ENCODE measurements around the gene FOXP1.
A peak's percentile ranks its signal among the peaks of the same experiment; 100 is the strongest.

Gene FOXP1

DNA sequence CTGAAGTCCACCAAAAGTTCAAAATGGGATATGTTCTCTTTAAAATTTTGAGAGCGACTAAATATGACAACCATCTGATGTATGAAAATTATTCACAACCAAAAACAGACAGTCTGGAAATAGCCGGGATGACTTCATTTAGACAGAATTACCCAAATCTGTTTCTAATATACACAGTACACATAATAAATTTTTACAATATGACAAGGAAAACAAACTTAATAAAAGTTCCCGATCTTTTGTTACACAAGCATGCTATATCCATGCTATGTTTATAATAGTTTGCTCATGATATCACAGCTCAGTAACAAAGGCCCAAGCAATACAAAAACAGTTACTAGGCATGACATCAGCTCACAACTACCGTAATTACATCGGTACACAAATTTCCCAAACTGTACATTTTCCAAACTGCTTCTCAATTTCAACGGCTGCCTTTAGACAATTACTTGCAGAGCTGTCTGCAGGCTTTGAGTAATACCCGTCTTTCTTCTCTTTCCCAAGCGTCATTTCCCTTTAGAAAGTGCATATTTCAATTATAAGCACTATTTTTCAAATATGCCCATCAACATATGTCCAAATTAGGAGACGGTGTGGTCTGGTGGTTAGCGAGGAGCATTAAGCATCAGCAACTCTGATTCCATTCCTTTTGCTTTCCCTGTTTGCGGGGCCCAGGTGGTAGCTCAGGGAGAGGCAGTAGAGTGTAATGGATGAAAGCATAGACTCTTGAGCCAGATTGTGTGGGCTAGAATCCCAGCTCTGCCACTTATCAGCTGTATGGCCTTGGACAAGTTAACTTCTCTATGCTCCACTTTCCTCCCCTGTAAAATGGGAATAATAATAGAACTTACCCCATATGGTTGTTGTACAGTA, 481.2 kb downstream of the FOXP1 start:
- peak; percentile 97 for DNase-seq (ENCODE audit: low read depth)

- peak; percentile 68 for DNase-seq (ENCODE audit: low read depth)
Measured at GRCh38 chr3:71101626-71102025, 481.9 kb downstream of the FOXP1 start.

DNA sequence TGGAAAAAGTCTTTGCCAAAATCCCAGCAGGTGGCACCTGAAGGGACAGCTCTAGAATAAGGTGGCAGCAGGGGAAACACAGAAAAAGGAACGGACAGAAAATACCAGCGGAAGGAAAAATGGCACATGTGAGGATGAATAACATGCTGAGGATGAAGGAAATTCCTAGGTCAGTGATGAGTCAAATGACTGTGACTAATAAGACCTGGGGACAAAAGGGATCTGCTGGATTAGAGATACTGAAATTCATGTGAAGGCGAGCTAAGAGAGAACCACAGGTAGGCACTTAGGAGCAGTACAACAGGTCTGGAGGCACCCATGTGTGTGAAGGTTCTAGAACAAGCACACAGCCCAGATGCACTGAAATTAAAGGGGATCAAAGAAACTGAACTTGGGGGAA, 482.5 kb downstream of the FOXP1 start:
- peak; percentile 89 for DNase-seq (ENCODE audit: low read depth)

GRCh38 chr3:71099997-71100719, 483.4 kb downstream of the FOXP1 start:
- no peak for DNase-seq (ENCODE audit: low read depth)

DNA sequence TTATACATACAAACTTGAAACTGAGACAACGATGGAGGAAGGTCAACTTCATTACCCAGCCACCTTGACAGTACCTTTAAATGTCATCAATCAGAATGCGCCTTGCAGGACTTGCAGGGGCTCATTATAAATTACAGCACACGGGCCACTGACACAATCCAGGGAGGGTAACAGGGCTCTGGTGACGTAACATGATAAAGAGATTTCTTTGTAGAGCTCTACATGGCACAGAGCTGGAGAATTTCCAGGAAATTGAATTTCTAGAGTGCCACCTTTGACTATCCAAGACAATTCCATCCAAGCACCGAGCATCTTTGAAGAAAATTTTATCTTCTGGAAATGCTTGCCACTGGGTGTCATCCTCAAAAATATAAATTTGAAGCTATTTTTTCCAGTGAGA, 486.0 kb downstream of the FOXP1 start:
- DNase-seq (ENCODE audit: low read depth): no peak

DNA sequence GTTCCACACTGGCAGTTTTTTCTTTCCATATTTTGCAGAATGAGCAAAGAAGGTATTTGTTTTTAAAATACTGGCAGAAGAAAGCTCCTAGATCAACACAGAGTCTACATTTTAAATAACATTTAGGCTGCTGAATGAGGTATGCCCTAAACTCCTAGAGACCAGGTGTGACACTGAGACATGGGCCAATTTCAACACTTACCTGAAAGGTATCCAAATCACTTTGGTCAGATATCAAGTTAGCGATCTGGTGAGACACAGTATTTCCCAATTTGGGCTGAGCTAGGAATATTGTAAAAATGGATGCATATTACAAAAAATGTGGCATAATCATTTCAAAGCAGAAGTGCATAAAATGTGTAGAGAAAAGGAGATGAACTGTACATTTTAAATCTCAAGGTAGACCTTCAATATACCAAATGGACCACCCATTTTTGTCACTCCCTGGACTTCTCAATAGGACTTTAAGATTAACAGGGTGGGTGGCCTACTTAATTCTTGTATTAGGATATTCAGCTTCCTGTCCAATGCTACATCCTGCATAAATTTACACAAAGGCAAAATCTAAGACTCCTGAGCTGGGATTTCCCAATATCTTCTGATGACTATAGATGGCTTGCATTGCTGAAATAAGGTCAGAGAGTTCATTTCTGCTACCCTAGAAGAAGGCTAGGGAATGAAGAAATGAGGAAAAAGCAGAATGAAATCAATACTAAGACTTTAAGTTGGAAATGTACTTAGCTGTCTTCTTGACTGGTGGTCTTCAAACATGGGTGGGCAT, 487.8 kb downstream of the FOXP1 start:
- DNase-seq (ENCODE audit: low read depth): no peak

DNA sequence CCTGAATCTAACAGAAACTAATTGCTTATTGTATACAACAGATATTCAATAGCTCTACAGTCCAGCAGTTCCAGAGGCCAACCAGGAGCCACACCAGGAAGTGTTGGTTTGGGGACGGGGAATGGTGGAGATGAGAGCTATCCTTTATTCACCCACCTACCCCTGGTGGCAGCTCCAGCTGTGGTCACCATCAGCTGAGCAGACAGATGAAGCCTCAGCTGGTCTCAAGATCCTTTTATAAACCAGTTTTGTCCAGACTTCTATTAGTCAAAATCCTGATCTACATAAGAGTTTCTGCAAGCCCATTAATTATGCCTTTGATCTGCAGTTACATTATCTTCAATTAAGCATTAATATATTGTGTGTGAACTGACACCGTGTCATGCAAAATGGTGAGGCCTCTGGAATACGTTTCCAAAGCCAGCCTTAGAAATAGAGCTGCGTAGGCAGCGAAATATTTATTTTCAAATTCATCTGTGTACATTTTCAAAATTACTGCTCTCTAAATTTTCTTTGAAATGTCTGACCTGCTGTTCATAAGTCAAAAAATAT, 488.8 kb downstream of the FOXP1 start:
- DNase-seq (ENCODE audit: low read depth): no peak

DNA sequence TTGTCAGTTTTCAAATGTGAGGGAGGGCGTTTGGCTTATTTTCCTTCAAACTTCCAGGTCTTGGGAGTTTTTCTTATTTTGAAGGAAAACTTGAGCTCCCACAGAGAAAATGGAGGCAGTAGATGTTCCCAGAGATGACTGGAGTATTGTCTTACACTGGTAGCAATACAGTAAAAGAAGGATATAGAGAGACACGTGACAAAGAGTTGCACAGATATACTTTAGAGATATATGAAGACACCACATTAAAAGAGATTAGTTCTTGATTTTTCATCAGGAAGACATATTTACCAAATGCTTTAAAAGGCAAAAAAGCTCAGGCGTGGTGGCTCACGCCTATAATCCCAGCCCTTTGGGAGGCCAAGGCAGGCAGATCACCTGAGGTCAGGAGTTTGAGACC, 490.9 kb downstream of the FOXP1 start:
- no peak for DNase-seq (ENCODE audit: low read depth)

DNA sequence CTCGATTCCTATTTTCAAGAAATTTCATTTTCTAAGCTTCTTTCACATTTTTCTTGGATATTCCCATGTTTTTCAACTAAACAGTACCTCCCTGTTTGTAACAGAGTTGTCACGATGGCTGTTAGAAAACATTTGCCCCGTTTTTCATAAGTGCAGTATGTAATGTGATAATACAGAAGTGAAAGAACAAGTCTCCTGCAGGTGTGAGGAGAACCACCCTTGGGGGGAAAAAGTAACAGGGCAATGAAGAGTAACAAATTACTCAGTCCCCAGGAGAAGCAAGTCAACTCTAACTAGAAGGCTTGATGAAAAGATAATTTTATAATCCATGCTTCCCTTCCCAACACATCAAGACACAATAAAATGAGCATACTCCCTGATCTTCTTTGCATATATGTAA, 493.3 kb downstream of the FOXP1 start:
- DNase-seq (ENCODE audit: low read depth): no peak

DNA sequence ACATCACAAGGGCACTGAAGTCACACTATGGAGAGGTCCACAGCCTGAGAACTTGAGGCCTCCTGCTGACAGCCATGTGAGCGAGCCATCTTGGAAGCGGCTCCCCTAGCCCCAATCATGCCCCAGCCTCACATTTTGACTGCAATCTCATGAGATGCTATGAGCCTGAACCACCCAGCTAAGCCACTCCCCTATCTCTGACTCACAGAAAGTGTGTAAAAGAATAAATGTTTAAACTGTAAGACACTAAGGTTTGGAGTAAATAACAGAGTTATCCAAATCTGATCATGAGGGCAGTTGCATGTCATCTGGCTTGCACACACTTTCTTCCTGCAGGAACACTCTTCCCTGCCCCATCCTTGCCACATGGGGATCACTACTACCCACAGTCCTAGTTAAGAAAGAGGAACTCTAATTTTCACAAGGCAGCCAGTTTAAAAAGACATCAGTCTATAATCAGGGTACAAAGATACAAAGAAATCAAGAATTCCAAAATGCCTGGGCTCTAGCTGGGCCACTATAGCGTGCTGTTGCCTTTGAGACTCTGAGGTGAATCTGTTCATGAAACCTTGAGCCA, 494.2 kb downstream of the FOXP1 start:
- peak; percentile 38 for DNase-seq (ENCODE audit: low read depth)

GRCh38 chr3:71088742-71089141, 494.8 kb downstream of the FOXP1 start:
- no peak for DNase-seq (ENCODE audit: low read depth)

DNA sequence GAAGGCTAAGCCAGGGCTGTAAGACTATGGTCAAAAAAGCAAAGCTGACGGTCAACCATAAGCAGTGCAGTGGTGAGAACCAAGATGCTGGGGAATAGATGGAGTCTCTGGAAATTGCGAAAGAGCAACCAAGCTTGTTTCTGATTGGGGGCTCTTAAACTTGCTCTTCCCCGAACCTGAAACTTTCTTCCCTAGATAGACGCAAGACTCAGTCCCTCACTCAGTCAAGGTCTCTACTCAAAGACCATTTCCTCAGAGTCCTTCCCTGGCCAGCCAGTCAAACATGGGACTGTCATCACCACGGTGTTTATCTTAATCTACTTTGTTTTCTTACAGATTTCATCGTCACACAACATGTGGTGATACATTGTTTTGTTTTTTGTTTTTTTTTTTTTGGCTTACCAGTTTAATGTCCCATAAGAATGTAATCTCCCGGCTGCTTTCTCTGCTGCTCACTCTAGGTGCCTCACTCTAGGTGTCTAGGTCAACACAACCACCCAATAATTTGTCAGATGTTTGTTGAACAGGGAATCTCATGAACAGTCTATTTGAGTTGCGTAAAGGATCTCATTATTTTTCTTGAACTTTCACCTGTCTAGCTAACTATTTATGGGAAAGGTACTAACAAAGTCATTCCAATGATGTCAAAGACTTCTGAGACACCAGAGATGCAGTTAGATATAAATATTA, 495.4 kb downstream of the FOXP1 start:
- DNase-seq (ENCODE audit: low read depth): no peak

DNA sequence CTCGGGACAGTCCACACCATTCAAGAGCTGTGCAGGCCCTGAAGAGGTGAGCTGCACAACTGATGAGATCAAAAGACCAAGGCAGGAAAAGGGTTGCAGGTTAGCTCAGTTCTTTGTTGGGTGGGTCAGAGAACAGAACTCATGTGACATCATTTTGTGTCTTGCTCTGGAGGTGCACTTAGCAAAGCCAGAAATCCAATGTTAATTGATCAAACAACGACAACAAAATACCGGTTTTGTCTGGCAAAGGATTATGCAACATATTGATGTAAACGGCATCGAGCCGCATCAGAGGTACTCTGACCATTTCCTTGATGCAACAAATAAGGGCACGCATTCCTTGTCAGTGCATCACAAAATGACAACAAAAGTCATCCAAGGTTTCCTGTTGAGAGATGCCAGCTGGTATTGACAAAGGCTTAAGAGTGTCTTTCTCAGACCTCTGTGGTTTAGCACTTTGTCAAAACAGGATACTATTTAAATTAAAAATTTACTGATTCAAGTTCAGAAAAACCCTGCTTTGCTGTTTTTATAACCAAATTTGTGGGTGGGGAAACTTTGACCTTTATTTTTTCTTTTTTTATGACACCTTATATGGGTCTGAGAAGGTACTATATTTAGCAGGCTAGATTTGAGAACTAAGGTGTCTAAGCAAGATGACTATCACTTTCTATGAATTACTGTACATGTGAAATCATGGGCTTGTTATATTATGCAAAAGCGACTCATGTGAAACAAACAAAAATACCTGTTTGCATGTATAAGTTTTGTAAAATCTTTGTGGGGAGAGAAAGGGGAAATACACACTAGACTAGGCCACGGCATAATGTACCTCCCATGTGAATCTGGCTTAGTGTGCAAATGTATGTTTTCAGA, 496.1 kb downstream of the FOXP1 start:
- DNase-seq (ENCODE audit: low read depth): peak; percentile 58

GRCh38 chr3:71086777-71087142, 496.8 kb downstream of the FOXP1 start:
- no peak for DNase-seq (ENCODE audit: low read depth)

DNA sequence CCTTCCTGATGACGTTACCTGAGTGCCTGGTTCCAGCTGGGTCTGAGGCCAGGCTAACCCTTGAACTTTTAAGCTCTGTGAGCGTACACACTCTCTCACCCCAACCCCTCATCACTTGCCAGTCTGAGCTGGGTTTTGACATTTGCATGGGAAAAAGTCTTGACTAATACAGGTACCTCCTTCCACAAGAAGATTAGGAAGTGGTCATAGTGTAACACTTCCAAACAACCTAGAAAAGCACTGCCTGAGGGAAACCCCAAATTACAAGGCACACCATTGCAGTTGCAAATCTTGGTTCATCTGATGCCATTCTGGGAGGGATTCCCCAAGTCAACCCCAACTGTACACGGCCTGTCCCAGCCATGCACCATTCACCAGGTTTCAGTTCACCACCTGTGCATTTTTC, 499.8 kb downstream of the FOXP1 start:
- no peak for DNase-seq (ENCODE audit: low read depth)

DNA sequence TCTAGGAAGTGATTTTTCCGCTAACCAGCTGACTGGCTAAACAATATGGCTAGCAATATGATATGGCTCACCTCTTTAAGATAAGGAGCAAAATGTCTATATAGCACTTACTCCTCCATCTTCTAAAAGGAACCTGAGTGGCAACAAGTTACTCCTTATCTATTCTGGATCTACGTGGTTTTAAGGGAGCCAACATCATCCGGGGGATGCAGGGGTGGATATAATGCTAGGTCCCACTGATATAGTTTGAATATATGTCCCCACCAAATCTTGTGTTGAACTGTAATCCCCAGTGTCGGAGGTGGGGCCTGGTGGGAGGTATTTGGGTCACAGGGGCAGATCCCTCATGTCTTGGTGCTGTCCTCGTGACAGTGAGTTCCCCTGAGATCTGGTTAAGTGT, 500.7 kb downstream of the FOXP1 start:
- no peak for DNase-seq (ENCODE audit: low read depth)

DNA sequence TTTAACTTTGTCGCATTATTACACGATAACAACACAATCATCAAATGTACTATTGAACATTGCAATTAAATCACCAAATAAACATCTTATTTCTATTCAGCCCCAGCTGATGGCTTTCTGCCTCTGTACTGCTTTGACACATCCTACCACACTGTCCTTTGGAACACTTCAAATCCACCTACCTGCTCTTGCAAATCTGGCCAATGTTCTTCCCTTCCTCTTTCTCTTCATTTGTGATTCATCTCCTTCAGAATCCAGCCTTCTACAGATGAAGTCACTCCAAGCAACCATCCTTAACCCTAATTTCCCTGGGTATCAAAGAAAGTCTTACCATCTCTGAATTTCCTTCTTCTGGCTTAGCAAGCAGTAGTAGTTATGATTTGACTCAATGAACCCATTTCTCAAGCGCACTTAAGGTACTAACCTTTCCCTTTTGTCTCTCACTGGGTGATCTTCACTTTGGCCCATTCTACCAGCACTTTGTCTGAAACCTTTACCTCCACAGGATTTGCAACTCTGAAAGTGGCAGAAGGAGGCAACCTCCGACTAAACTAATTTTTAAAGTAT, 502.9 kb downstream of the FOXP1 start:
- DNase-seq (ENCODE audit: low read depth): no peak

GRCh38 chr3:71078723-71079525, 504.6 kb downstream of the FOXP1 start:
- DNase-seq (ENCODE audit: low read depth): no peak

DNA sequence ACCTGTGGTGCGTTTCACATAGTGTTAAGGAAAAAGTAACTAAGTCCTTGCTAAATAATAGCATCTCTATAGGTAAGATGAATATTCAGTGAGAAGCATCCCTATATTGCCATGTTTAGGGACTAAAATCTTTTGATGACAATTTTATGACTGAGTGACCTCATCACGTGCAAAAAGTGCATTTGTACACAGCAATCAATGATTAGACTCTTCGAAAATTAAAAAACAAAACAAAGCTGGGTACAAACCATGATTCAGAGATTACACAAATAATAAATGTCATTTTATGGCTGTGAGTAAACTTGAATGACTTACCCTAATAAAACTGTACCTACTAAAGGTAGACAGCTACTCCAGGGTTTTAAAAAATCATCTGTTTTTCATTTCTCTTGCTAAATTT, 505.3 kb downstream of the FOXP1 start:
- DNase-seq (ENCODE audit: low read depth): no peak
